Measurements from ENCODE around the gene CPED1. TPM values are rescaled to one million over a fixed set of nuclear protein-coding genes. Genes with fewer than 3 reads are reported as not detected.

The CPED1 gene
- total and polyA plus RNA-seq, 2 donors (not counting 1 experiment from before 2014, with no cell fraction given) = 70.2 to 196 TPM

DNA sequence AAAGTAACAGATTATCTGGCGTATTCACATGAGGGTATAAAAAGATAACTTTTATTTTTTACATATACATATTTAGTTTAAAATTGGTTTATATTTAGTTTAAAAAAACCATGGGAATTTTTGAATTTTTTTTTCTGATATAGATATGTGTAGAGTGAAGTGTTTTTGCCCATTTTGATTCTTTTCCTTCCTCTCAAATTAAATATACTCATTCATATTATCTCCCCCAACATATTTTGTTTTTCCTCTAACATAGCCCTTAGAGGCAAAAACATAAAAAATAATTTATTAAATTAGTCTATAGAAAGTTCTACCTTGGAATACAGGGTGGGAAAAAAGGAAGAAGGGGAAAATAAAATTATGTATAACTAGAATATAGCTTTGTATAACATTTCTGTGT lies 137.7 kb downstream of the CPED1 start:
- Histone ChIP-seq H3K79me2 (ENCODE audit: control insufficient read depth, insufficient read depth, low read length) (no peaks in the 10 kb centered on the region), H3K36me3 (ENCODE audit: control insufficient read depth, insufficient read depth, low read length) (no peaks in the 10 kb centered on the region)

GRCh38 chr7:121126801-121127534 lies 138.5 kb downstream of the CPED1 start:
- Histone ChIP-seq H3K27ac (ENCODE audit: insufficient read depth, low read length) (no peak overlapping the region), H3K27me3 (ENCODE audit: control insufficient read depth, insufficient read depth, low read length) (no peaks in the 10 kb centered on the region), H3K36me3 (ENCODE audit: control insufficient read depth, insufficient read depth, low read length) (no peaks in the 10 kb centered on the region), H3K4me2 (ENCODE audit: extremely low read depth, insufficient read depth, low read length) (no peak overlapping the region), H3K4me3 (replicated peaks in 1 of 4; ENCODE audit: control extremely low read depth in 1 of 4, insufficient read depth in 1 of 4, low read depth in 3 of 4, low read length in 4 of 4) (no peak overlapping the region), H3K4me1 (ENCODE audit: control insufficient read depth, extremely low read depth, insufficient read depth, low read length) (no peaks in the 10 kb centered on the region), H3K79me2 (ENCODE audit: control insufficient read depth, insufficient read depth, low read length) (no peaks in the 10 kb centered on the region), H3K9ac (ENCODE audit: insufficient read depth, low read length) (no peak overlapping the region), H4K20me1 (ENCODE audit: control insufficient read depth, extremely low read depth, insufficient read depth, low read length) (no peaks in the 10 kb centered on the region), H2AFZ (ENCODE audit: low read length) (no peak overlapping the region), H3K9me3 (ENCODE audit: control insufficient read depth, insufficient read depth, low read depth, low read length) (no peaks in the 10 kb centered on the region)
- TF ChIP-seq, protein P1, sequence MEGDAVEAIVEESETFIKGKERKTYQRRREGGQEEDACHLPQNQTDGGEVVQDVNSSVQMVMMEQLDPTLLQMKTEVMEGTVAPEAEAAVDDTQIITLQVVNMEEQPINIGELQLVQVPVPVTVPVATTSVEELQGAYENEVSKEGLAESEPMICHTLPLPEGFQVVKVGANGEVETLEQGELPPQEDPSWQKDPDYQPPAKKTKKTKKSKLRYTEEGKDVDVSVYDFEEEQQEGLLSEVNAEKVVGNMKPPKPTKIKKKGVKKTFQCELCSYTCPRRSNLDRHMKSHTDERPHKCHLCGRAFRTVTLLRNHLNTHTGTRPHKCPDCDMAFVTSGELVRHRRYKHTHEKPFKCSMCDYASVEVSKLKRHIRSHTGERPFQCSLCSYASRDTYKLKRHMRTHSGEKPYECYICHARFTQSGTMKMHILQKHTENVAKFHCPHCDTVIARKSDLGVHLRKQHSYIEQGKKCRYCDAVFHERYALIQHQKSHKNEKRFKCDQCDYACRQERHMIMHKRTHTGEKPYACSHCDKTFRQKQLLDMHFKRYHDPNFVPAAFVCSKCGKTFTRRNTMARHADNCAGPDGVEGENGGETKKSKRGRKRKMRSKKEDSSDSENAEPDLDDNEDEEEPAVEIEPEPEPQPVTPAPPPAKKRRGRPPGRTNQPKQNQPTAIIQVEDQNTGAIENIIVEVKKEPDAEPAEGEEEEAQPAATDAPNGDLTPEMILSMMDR (conservative IDR thresholded peaks at IDR 0.05 in 1 of 2, IDR thresholded peaks at IDR 0.05 in 1 of 2; ENCODE audit: low read depth in 1 of 2, low read length in 2 of 2) = no peak
- TF ChIP-seq EZH2 (IDR thresholded peaks at IDR 0.05; ENCODE audit: low read length, missing control alignments) = no peak
- DNase-seq (ENCODE audit: low read depth in 2 of 2) = peak; percentile 36 to 59

More for the DNA sequence above, 137.7 kb downstream of the CPED1 start:
- no peak overlapping the region for H2AFZ ChIP-seq (ENCODE audit: low read length)
- DNase-seq (ENCODE audit: low read depth in 2 of 2) = no peak
- H4K20me1 ChIP-seq (ENCODE audit: control insufficient read depth, extremely low read depth, insufficient read depth, low read length) = no peaks in the 10 kb centered on the region
- H3K4me2 ChIP-seq (ENCODE audit: extremely low read depth, insufficient read depth, low read length) = no peak overlapping the region
- no peaks in the 10 kb centered on the region for H3K4me1 ChIP-seq (ENCODE audit: control insufficient read depth, extremely low read depth, insufficient read depth, low read length)
- no peaks in the 10 kb centered on the region for H3K27me3 ChIP-seq (ENCODE audit: control insufficient read depth, insufficient read depth, low read length)
- H3K27ac ChIP-seq (ENCODE audit: insufficient read depth, low read length) = no peak overlapping the region
- TF ChIP-seq, protein P1 (conservative IDR thresholded peaks at IDR 0.05 in 1 of 2, IDR thresholded peaks at IDR 0.05 in 1 of 2; ENCODE audit: low read depth in 1 of 2, low read length in 2 of 2) = no peak
- no peak for TF ChIP-seq EZH2 (IDR thresholded peaks at IDR 0.05; ENCODE audit: low read length, missing control alignments)
- H3K9me3 ChIP-seq (ENCODE audit: control insufficient read depth, insufficient read depth, low read depth, low read length) = no peaks in the 10 kb centered on the region
- no peak overlapping the region for H3K9ac ChIP-seq (ENCODE audit: insufficient read depth, low read length)
- no peak overlapping the region for H3K4me3 ChIP-seq (replicated peaks in 1 of 4; ENCODE audit: control extremely low read depth in 1 of 4, insufficient read depth in 1 of 4, low read depth in 3 of 4, low read length in 4 of 4)

DNA sequence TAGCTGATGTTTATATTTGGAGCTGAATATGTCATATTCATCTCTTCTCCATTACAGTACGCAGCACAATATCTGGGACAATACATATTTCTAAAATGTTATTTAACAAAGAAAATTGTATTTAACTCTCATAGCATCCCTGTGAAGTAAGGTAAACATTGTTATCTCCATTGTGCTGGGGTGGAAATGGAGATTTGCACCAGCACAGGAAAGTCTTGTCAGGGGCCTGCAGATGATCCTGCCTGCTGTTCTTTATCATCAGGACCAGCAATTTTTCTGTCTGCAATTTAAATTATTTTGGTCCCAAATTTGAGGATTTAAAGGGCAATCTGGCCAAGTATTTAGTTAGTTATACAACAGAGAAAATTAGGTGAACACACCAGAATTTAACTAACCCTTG lies 144.4 kb downstream of the CPED1 start:
- no peaks in the 10 kb centered on the region for H3K9me3 ChIP-seq (ENCODE audit: control insufficient read depth, insufficient read depth, low read depth, low read length)
- H3K27me3 ChIP-seq (ENCODE audit: control insufficient read depth, insufficient read depth, low read length) = no peaks in the 10 kb centered on the region
- H3K27ac ChIP-seq (ENCODE audit: insufficient read depth, low read length) = no peak overlapping the region
- no peaks in the 10 kb centered on the region for H3K4me1 ChIP-seq (ENCODE audit: control insufficient read depth, extremely low read depth, insufficient read depth, low read length)
- no peak for DNase-seq (ENCODE audit: low read depth in 2 of 2)
- H4K20me1 ChIP-seq (ENCODE audit: control insufficient read depth, extremely low read depth, insufficient read depth, low read length) = no peaks in the 10 kb centered on the region
- H3K79me2 ChIP-seq (ENCODE audit: control insufficient read depth, insufficient read depth, low read length) = no peaks in the 10 kb centered on the region
- no peak overlapping the region for H3K9ac ChIP-seq (ENCODE audit: insufficient read depth, low read length)
- no peak overlapping the region for H3K4me2 ChIP-seq (ENCODE audit: extremely low read depth, insufficient read depth, low read length)
- H3K4me3 ChIP-seq (replicated peaks in 1 of 4; ENCODE audit: control extremely low read depth in 1 of 4, insufficient read depth in 1 of 4, low read depth in 3 of 4, low read length in 4 of 4) = no peak overlapping the region
- TF ChIP-seq, protein P1 (conservative IDR thresholded peaks at IDR 0.05 in 1 of 2, IDR thresholded peaks at IDR 0.05 in 1 of 2; ENCODE audit: low read depth in 1 of 2, low read length in 2 of 2) = no peak
- no peak for TF ChIP-seq EZH2 (IDR thresholded peaks at IDR 0.05; ENCODE audit: low read length, missing control alignments)
- H2AFZ ChIP-seq (ENCODE audit: low read length) = no peak overlapping the region
- H3K36me3 ChIP-seq (ENCODE audit: control insufficient read depth, insufficient read depth, low read length) = peaks cover 2% of the 10 kb centered on the region

Measured in fibroblast of lung (primary cell).